ENCODE data around the gene MYRIP. TPM values are rescaled to one million over a fixed set of nuclear protein-coding genes. Genes with fewer than 3 reads are reported as not detected.

Gene MYRIP
- total RNA-seq, 1 experiment from 2014 or later = 0.44 TPM

GRCh38 chr3:40223856-40224255 is 414.4 kb downstream of the MYRIP start:
- RAD21 ChIA-PET (ENCODE audit: low non-redundant PET in 1 of 2, low total read pairs in 2 of 2, uncharacterized antibody in 2 of 2, unreplicated experiment in 2 of 2) = no interaction called here
- DNase-seq (ENCODE audit: low read depth, low spot score) (no peak), ATAC-seq (no peak)
- BruUV-seq (replicated peaks) = no TSS peak
- Histone ChIP-seq H3K9ac (ENCODE audit: low read length) (no peak overlapping the region), H3K79me2 (ENCODE audit: insufficient read depth, low read length) (no peaks in the 10 kb centered on the region), H3K27me3 (ENCODE audit: insufficient read depth, low read length) (peaks cover 6% of the 10 kb centered on the region; the same call in 1 of the 2 replicates), H3K4me2 (ENCODE audit: low read length) (no peak overlapping the region), H3K4me1 (ENCODE audit: control insufficient read depth in 1 of 2, insufficient read depth in 2 of 2, low read length in 2 of 2) (no peaks in the 10 kb centered on the region), H3K27ac (ENCODE audit: low read depth, low read length) (no peak overlapping the region), H4K20me1 (ENCODE audit: insufficient read depth) (no peaks in the 10 kb centered on the region), H3K36me3 (ENCODE audit: control insufficient read depth in 1 of 2, insufficient read depth in 2 of 2, low read length in 2 of 2) (no peaks in the 10 kb centered on the region), H3K4me3 (replicated peaks in 1 of 2; ENCODE audit: low read depth in 1 of 2, low read length in 2 of 2) (no peak overlapping the region), H3K9me2 (ENCODE audit: insufficient read depth) (no peaks in the 10 kb centered on the region), H3K9me3 (ENCODE audit: control insufficient read depth in 1 of 2, insufficient read depth in 1 of 2, low read depth in 1 of 2, low read length in 2 of 2) (no peaks in the 10 kb centered on the region), H2AFZ (ENCODE audit: low read depth, low read length, poor library complexity, severe bottlenecking) (no peak overlapping the region)
- POLR2A ChIA-PET = no interaction called here
- no peak for TF ChIP-seq SIN3A (IDR thresholded peaks at IDR 0.05; ENCODE audit: low read depth)
- no peak for TF ChIP-seq FOSL1 (IDR thresholded peaks at IDR 0.05; ENCODE audit: low read depth)
- TF ChIP-seq ATF3 (IDR thresholded peaks at IDR 0.05) = no peak
- no peak for TF ChIP-seq JUND (IDR thresholded peaks at IDR 0.05)
- no peak for TF ChIP-seq YY1 (IDR thresholded peaks at IDR 0.05; ENCODE audit: extremely low read depth, insufficient replicate concordance, low read depth, low read length)
- TF ChIP-seq CTCF (IDR thresholded peaks at IDR 0.05 in 2 of 3, conservative IDR thresholded peaks at IDR 0.05 in 1 of 3; ENCODE audit: borderline replicate concordance in 1 of 3, insufficient read depth in 1 of 3, low read depth in 2 of 3, low read length in 2 of 3) = no peak
- no peak for TF ChIP-seq SP1 (IDR thresholded peaks at IDR 0.05; ENCODE audit: low read depth)
- TF ChIP-seq REST (IDR thresholded peaks at IDR 0.05; ENCODE audit: low read depth) = no peak
- TF ChIP-seq ZBTB33 (IDR thresholded peaks at IDR 0.05; ENCODE audit: extremely low read depth, insufficient replicate concordance, low read length) = no peak
- TF ChIP-seq POLR2A (IDR thresholded peaks at IDR 0.05; ENCODE audit: borderline replicate concordance, extremely low read depth, insufficient read depth, insufficient read length) = no peak
- no peak for TF ChIP-seq EZH2phosphoT487 (IDR thresholded peaks at IDR 0.05; ENCODE audit: borderline replicate concordance)
- no peak for TF ChIP-seq SRF (IDR thresholded peaks at IDR 0.05; ENCODE audit: low read depth)
- TF ChIP-seq ZNF274 (IDR thresholded peaks at IDR 0.05; ENCODE audit: low read depth, low read length) = no peak
- TF ChIP-seq ZFX (IDR thresholded peaks at IDR 0.05) = no peak
- TF ChIP-seq CBX3 (IDR thresholded peaks at IDR 0.05; ENCODE audit: low read depth) = no peak
- no peak for TF ChIP-seq TCF7L2 (IDR thresholded peaks at IDR 0.05; ENCODE audit: borderline replicate concordance, extremely low read depth, insufficient read depth, insufficient read length)
- no peak for TF ChIP-seq POLR2AphosphoS5 (IDR thresholded peaks at IDR 0.05; ENCODE audit: low read depth, low read length)
- TF ChIP-seq ELF1 (IDR thresholded peaks at IDR 0.05; ENCODE audit: borderline replicate concordance, low read depth) = no peak
- intact Hi-C loops (cut with micrococcal nuclease) = no loop called here
- CTCF ChIA-PET = no interaction called here

All from HCT116 (cell line).